SU-DHL-6 (cell line): ENCODE measurements around the gene ZFHX3.

Source experiments
- CTCF ChIP-seq: fragments of 200-600 bp; sonication (generic); IDR thresholded peaks from one replicate; pipeline ENCODE4 v1.5.1; 2017; ENCODE audit warnings: antibody characterized with exemption, mild to moderate bottlenecking, low read length, moderate library complexity; ENCODE audit not compliant: insufficient read depth, poor library complexity, severe bottlenecking
- EZH2phosphoT487 ChIP-seq: fragments of 200-600 bp; sonication (generic), shearing (Covaris generic); conservative IDR thresholded peaks from 2 replicates; pipeline ENCODE4 v1.6.1; 2018; ENCODE audit warnings: mild to moderate bottlenecking, antibody characterized with exemption, low read length, moderate library complexity, mixed read lengths

DNA sequence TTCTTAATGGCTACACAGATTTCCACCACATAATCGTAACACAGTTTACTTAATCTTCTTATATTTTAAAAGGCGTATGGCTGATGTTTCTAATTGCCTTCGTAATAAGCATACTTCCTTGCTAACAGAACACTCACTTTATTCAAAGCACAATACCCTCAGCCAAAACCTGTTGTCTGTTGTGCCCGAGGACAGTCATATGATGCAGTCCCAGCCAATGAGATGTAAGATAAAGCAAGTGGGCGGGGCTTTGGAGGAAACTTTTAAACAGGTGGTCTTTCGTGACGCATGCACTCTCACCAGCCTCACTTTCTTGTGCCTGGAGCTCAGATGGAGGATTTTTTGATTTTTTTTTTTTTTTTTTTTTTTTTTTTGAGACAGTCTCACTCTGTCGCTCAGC, 174.1 kb downstream of the ZFHX3 start:
- no peak for TF ChIP-seq CTCF
- no peak for TF ChIP-seq EZH2phosphoT487
